HepG2 (cell line): Measurements from ENCODE around the gene CCDC177.

Experiments used
- KDM5A ChIP-seq: fragments of 200-600 bp; sonication (generic); IDR thresholded peaks from 2 replicates; pipeline ENCODE4 v1.7.0; 2018; ENCODE audit warnings: antibody characterized with exemption, mild to moderate bottlenecking, low read length, borderline replicate concordance
- NR2F2 ChIP-seq: IDR thresholded peaks from 2 replicates; pipeline ENCODE4 v1.6.1; 2012; ENCODE audit warnings: low read depth, inconsistent platforms, borderline replicate concordance
- ZBTB8A ChIP-seq: sonication (generic); formaldehyde crosslinking; IDR thresholded peaks from 2 replicates; pipeline ENCODE4 v1.4.0; 2020; ENCODE audit warnings: mild to moderate bottlenecking, low read depth, missing genetic modification reagents, borderline replicate concordance
- ZNF34 ChIP-seq: sonication (generic); formaldehyde crosslinking; IDR thresholded peaks from 2 replicates; pipeline ENCODE4 v1.4.0; 2020; ENCODE audit warnings: mild to moderate bottlenecking, missing genetic modification reagents, borderline replicate concordance
- ZNF792 ChIP-seq: IDR thresholded peaks from 2 replicates; pipeline ENCODE4 v1.6.1; 2016
- TF ChIP-seq, protein P1 (sequence below): sonication (generic); formaldehyde crosslinking; IDR thresholded peaks from 2 replicates; pipeline ENCODE4 v1.4.0; 2020; ENCODE audit warnings: low read depth, missing genetic modification reagents
- TF ChIP-seq, protein P2 (sequence below): sonication (generic); formaldehyde crosslinking; IDR thresholded peaks from 2 replicates; pipeline ENCODE4 v1.4.0; 2020; ENCODE audit warnings: missing genetic modification reagents
- TF ChIP-seq, protein P3 (sequence below): sonication (generic); formaldehyde crosslinking; IDR thresholded peaks from 2 replicates; pipeline ENCODE4 v1.9.0; 2021; ENCODE audit warnings: mild to moderate bottlenecking, missing genetic modification reagents

DNA sequence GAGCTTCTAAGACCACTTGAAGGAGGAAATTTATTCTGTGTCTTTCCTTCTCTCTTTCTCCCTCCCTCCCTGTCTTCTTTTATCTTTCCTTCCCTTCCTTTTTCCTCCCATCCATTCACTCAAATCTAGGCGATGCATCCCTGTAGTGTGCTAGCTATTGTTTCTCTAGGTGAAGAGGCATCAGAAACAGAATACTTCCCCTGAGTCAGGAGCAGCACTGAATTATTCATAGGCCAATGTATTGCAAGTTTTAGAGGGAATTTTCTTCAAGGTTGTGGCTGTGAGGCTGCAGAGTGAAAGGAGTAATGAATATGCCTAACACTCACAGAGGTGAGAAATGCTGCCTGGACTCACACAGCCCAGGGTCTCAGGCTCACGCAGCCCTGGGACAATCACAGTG is 23.2 kb downstream of the CCDC177 start:
- TF ChIP-seq KDM5A (no peak), ZNF34 (no peak), NR2F2 (no peak), ZBTB8A (CRISPR knock-in tag) (no peak), ZNF792 (CRISPR knock-in tag) (no peak)
- TF ChIP-seq, protein P1, sequence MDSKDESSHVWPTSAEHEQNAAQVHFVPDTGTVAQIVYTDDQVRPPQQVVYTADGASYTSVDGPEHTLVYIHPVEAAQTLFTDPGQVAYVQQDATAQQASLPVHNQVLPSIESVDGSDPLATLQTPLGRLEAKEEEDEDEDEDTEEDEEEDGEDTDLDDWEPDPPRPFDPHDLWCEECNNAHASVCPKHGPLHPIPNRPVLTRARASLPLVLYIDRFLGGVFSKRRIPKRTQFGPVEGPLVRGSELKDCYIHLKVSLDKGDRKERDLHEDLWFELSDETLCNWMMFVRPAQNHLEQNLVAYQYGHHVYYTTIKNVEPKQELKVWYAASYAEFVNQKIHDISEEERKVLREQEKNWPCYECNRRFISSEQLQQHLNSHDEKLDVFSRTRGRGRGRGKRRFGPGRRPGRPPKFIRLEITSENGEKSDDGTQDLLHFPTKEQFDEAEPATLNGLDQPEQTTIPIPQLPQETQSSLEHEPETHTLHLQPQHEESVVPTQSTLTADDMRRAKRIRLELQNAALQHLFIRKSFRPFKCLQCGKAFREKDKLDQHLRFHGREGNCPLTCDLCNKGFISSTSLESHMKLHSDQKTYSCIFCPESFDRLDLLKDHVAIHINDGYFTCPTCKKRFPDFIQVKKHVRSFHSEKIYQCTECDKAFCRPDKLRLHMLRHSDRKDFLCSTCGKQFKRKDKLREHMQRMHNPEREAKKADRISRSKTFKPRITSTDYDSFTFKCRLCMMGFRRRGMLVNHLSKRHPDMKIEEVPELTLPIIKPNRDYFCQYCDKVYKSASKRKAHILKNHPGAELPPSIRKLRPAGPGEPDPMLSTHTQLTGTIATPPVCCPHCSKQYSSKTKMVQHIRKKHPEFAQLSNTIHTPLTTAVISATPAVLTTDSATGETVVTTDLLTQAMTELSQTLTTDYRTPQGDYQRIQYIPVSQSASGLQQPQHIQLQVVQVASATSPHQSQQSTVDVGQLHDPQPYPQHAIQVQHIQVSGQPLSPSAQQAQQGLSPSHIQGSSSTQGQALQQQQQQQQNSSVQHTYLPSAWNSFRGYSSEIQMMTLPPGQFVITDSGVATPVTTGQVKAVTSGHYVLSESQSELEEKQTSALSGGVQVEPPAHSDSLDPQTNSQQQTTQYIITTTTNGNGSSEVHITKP (CRISPR knock-in tag): no peak
- TF ChIP-seq, protein P2, sequence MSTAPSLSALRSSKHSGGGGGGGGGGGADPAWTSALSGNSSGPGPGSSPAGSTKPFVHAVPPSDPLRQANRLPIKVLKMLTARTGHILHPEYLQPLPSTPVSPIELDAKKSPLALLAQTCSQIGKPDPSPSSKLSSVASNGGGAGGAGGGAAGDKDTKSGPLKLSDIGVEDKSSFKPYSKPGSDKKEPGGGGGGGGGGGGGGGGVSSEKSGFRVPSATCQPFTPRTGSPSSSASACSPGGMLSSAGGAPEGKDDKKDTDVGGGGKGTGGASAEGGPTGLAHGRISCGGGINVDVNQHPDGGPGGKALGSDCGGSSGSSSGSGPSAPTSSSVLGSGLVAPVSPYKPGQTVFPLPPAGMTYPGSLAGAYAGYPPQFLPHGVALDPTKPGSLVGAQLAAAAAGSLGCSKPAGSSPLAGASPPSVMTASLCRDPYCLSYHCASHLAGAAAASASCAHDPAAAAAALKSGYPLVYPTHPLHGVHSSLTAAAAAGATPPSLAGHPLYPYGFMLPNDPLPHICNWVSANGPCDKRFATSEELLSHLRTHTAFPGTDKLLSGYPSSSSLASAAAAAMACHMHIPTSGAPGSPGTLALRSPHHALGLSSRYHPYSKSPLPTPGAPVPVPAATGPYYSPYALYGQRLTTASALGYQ (CRISPR knock-in tag): no peak
- TF ChIP-seq, protein P3, sequence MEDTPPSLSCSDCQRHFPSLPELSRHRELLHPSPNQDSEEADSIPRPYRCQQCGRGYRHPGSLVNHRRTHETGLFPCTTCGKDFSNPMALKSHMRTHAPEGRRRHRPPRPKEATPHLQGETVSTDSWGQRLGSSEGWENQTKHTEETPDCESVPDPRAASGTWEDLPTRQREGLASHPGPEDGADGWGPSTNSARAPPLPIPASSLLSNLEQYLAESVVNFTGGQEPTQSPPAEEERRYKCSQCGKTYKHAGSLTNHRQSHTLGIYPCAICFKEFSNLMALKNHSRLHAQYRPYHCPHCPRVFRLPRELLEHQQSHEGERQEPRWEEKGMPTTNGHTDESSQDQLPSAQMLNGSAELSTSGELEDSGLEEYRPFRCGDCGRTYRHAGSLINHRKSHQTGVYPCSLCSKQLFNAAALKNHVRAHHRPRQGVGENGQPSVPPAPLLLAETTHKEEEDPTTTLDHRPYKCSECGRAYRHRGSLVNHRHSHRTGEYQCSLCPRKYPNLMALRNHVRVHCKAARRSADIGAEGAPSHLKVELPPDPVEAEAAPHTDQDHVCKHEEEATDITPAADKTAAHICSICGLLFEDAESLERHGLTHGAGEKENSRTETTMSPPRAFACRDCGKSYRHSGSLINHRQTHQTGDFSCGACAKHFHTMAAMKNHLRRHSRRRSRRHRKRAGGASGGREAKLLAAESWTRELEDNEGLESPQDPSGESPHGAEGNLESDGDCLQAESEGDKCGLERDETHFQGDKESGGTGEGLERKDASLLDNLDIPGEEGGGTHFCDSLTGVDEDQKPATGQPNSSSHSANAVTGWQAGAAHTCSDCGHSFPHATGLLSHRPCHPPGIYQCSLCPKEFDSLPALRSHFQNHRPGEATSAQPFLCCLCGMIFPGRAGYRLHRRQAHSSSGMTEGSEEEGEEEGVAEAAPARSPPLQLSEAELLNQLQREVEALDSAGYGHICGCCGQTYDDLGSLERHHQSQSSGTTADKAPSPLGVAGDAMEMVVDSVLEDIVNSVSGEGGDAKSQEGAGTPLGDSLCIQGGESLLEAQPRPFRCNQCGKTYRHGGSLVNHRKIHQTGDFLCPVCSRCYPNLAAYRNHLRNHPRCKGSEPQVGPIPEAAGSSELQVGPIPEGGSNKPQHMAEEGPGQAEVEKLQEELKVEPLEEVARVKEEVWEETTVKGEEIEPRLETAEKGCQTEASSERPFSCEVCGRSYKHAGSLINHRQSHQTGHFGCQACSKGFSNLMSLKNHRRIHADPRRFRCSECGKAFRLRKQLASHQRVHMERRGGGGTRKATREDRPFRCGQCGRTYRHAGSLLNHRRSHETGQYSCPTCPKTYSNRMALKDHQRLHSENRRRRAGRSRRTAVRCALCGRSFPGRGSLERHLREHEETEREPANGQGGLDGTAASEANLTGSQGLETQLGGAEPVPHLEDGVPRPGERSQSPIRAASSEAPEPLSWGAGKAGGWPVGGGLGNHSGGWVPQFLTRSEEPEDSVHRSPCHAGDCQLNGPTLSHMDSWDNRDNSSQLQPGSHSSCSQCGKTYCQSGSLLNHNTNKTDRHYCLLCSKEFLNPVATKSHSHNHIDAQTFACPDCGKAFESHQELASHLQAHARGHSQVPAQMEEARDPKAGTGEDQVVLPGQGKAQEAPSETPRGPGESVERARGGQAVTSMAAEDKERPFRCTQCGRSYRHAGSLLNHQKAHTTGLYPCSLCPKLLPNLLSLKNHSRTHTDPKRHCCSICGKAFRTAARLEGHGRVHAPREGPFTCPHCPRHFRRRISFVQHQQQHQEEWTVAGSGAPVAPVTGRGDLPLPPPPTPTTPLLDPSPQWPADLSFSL: no peak
